OCI-LY7 (cell line): ENCODE measurements around the gene KXD1.

Experiments used
- CTCF ChIP-seq: fragments of 200-600 bp; sonication (generic); conservative IDR thresholded peaks from 2 replicates; pipeline ENCODE4 v1.5.1; 2014; ENCODE audit warnings: mild to moderate bottlenecking, antibody characterized with exemption, low read length, moderate library complexity, mixed read lengths
- EZH2phosphoT487 ChIP-seq: fragments of 200-600 bp; sonication (generic); IDR thresholded peaks from 2 replicates; pipeline ENCODE4 v1.6.1; 2018; ENCODE audit warnings: low read depth, borderline replicate concordance, mild to moderate bottlenecking, mixed run types, antibody characterized with exemption, low read length, moderate library complexity, mixed read lengths

- TF ChIP-seq CTCF (no peak), EZH2phosphoT487 (no peak)
These were observed 40.1 kb upstream of the KXD1 start for GRCh38 chr19:18517606-18518005.
